MM.1S (cell line): ENCODE measurements around the gene RTN4.

ENCODE experiments used
- DNase-seq: peaks from one replicate; pipeline ENCODE4 v3.0.0-alpha.2; 2015
- H2AFZ ChIP-seq: fragments of 300-600 bp; sonication (generic); 2 replicates; pipeline ENCODE4 v1.6.0; 2016; ENCODE audit warnings: antibody characterized with exemption, low read length
- H3F3A ChIP-seq: fragments of 300-600 bp; sonication (generic); 2 replicates; pipeline ENCODE4 v1.6.1; 2016; ENCODE audit warnings: mild to moderate bottlenecking, antibody characterized with exemption, low read length, moderate library complexity, mixed read lengths; ENCODE audit not compliant: insufficient read depth
- H3K27ac ChIP-seq: fragments of 300-600 bp; sonication (generic); 2 replicates; pipeline ENCODE4 v1.5.1; 2016; ENCODE audit warnings: mild to moderate bottlenecking, low read length
- H3K27me3 ChIP-seq: fragments of 300-600 bp; sonication (generic); replicated peaks from 2 replicates; pipeline ENCODE4 v1.6.0; 2016; ENCODE audit warnings: low read length; ENCODE audit not compliant: insufficient read depth
- H3K36me3 ChIP-seq: fragments of 300-600 bp; sonication (generic); replicated peaks from 2 replicates; pipeline ENCODE4 v1.6.1; 2016; ENCODE audit warnings: mild to moderate bottlenecking, low read length, mixed read lengths; ENCODE audit not compliant: insufficient read depth
- H3K4me1 ChIP-seq: fragments of 300-600 bp; sonication (generic); 2 replicates; pipeline ENCODE4 v1.6.1; 2016; ENCODE audit warnings: low read length, mixed read lengths
- H3K4me2 ChIP-seq: fragments of 300-600 bp; sonication (generic); 2 replicates; pipeline ENCODE4 v1.6.0; 2016; ENCODE audit warnings: low read depth, low read length
- H3K4me3 ChIP-seq: fragments of 300-600 bp; sonication (generic); 2 replicates; pipeline ENCODE4 v1.5.1; 2016; ENCODE audit warnings: low read length, mixed read lengths
- H3K79me2 ChIP-seq: fragments of 300-600 bp; sonication (generic); 2 replicates; pipeline ENCODE4 v1.6.1; 2016; ENCODE audit warnings: mixed run types, low read length, mixed read lengths
- H3K9ac ChIP-seq: fragments of 300-600 bp; sonication (generic); 2 replicates; pipeline ENCODE4 v1.6.1; 2016; ENCODE audit warnings: low read length, mixed read lengths
- H3K9me2 ChIP-seq: fragments of 300-600 bp; sonication (generic); replicated peaks from 2 replicates; pipeline ENCODE4 v1.6.1; 2016; ENCODE audit warnings: mild to moderate bottlenecking, low read length, mixed read lengths; ENCODE audit not compliant: insufficient read depth
- H3K9me3 ChIP-seq: fragments of 300-600 bp; sonication (generic); replicated peaks from 2 replicates; pipeline ENCODE4 v1.6.1; 2016; ENCODE audit warnings: mild to moderate bottlenecking, low read length, mixed read lengths; ENCODE audit not compliant: insufficient read depth
- H4K20me1 ChIP-seq: fragments of 300-600 bp; sonication (generic); 2 replicates; pipeline ENCODE4 v1.6.1; 2016; ENCODE audit warnings: mild to moderate bottlenecking, low read length, moderate library complexity, mixed read lengths; ENCODE audit not compliant: insufficient read depth
- CTCF ChIP-seq: fragments of 300-600 bp; sonication (generic); IDR thresholded peaks from 2 replicates; pipeline ENCODE4 v1.5.1; 2016; ENCODE audit warnings: antibody characterized with exemption, low read length, mixed read lengths
- EZH2 ChIP-seq: fragments of 300-600 bp; sonication (generic); optimal IDR thresholded peaks from 2 replicates; pipeline ENCODE3; 2017; ENCODE audit warnings: low read depth, mild to moderate bottlenecking, antibody characterized with exemption, low read length, mixed read lengths
- EZH2phosphoT487 ChIP-seq: fragments of 300-600 bp; sonication (generic); IDR thresholded peaks from 2 replicates; pipeline ENCODE4 v1.6.1; 2018; ENCODE audit warnings: antibody characterized with exemption, low read length

RTN4 gene

DNA sequence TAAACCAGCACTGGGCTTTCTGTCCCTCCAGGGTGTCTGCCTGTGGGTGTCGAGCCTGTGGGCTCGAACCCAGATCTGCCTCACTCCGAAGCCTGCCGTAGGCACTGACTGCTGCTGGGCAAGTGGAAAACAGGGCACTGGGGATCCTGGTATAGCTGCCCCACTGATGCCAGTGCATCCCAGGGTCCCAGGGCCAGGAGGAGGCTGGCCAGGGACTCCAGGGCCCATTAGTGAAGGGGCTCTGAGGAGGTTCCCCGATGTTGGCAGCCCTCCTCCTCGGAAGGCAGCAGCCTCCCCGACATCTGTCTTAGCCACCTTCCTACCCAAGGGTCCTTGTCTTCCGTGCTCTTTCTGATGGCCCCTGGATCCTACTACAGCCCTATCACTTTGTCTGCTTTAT, 96.1 kb downstream of the RTN4 start:
- no peak overlapping the region for H3K27ac ChIP-seq
- no peak overlapping the region for H2AFZ ChIP-seq
- H3K9me2 ChIP-seq = no peaks in the 10 kb centered on the region
- H3K36me3 ChIP-seq = no peaks in the 10 kb centered on the region
- no peaks in the 10 kb centered on the region for H4K20me1 ChIP-seq
- no peak overlapping the region for H3K4me2 ChIP-seq
- H3K4me3 ChIP-seq = no peak overlapping the region
- no peaks in the 10 kb centered on the region for H3F3A ChIP-seq
- no peaks in the 10 kb centered on the region for H3K4me1 ChIP-seq
- H3K27me3 ChIP-seq = no peaks in the 10 kb centered on the region
- no peak overlapping the region for H3K9ac ChIP-seq
- no peak for DNase-seq
- H3K9me3 ChIP-seq = no peaks in the 10 kb centered on the region
- no peaks in the 10 kb centered on the region for H3K79me2 ChIP-seq
- TF ChIP-seq EZH2phosphoT487 = no peak
- no peak for TF ChIP-seq EZH2
- no peak for TF ChIP-seq CTCF

GRCh38 chr2:54952978-54953456, 97.2 kb downstream of the RTN4 start:
- H3K9ac ChIP-seq = no peak overlapping the region
- H3K4me2 ChIP-seq = no peak overlapping the region
- no peaks in the 10 kb centered on the region for H3K9me2 ChIP-seq
- no peaks in the 10 kb centered on the region for H3K9me3 ChIP-seq
- no peak for DNase-seq
- H3K79me2 ChIP-seq = no peaks in the 10 kb centered on the region
- H3K4me1 ChIP-seq = no peaks in the 10 kb centered on the region
- no peak overlapping the region for H2AFZ ChIP-seq
- H3K4me3 ChIP-seq = no peak overlapping the region
- H3F3A ChIP-seq = no peaks in the 10 kb centered on the region
- TF ChIP-seq EZH2 = no peak
- no peak for TF ChIP-seq EZH2phosphoT487
- no peak for TF ChIP-seq CTCF
- no peak overlapping the region for H3K27ac ChIP-seq
- no peaks in the 10 kb centered on the region for H3K27me3 ChIP-seq
- H3K36me3 ChIP-seq = no peaks in the 10 kb centered on the region
- no peaks in the 10 kb centered on the region for H4K20me1 ChIP-seq

GRCh38 chr2:54952425-54952824, 97.8 kb downstream of the RTN4 start:
- H3K4me1 ChIP-seq = no peaks in the 10 kb centered on the region
- no peak overlapping the region for H3K27ac ChIP-seq
- H3K4me2 ChIP-seq = no peak overlapping the region
- H4K20me1 ChIP-seq = no peaks in the 10 kb centered on the region
- H3F3A ChIP-seq = no peaks in the 10 kb centered on the region
- no peak overlapping the region for H2AFZ ChIP-seq
- H3K9ac ChIP-seq = no peak overlapping the region
- no peak overlapping the region for H3K4me3 ChIP-seq
- no peaks in the 10 kb centered on the region for H3K9me3 ChIP-seq
- no peaks in the 10 kb centered on the region for H3K36me3 ChIP-seq
- H3K9me2 ChIP-seq = no peaks in the 10 kb centered on the region
- no peak for DNase-seq
- H3K79me2 ChIP-seq = no peaks in the 10 kb centered on the region
- H3K27me3 ChIP-seq = no peaks in the 10 kb centered on the region
- no peak for TF ChIP-seq EZH2
- no peak for TF ChIP-seq EZH2phosphoT487
- no peak for TF ChIP-seq CTCF
